ENCODE data around the gene CALM1.

CALM1 gene

GRCh38 chr14:90442388-90442787 lies 45.6 kb downstream of the CALM1 start:
- no peaks in the 10 kb centered on the region for H3K9me2 ChIP-seq (ENCODE audit: low read depth, low read length)

GRCh38 chr14:90443161-90444076 lies 46.6 kb downstream of the CALM1 start:
- H4K20me1 ChIP-seq (ENCODE audit: insufficient read depth, low read length): no peaks in the 10 kb centered on the region
- no peaks in the 10 kb centered on the region for H3K79me2 ChIP-seq (ENCODE audit: insufficient read depth, low read length)
- no peak overlapping the region for H2AFZ ChIP-seq (ENCODE audit: low read length)
- H3K27ac ChIP-seq (ENCODE audit: low read depth, low read length, poor library complexity, severe bottlenecking): no peak overlapping the region
- H3K4me1 ChIP-seq (ENCODE audit: insufficient read depth, low read length, severe bottlenecking): no peaks in the 10 kb centered on the region
- no peaks in the 10 kb centered on the region for H3F3A ChIP-seq (ENCODE audit: insufficient read depth, low read length)
- H3K36me3 ChIP-seq (ENCODE audit: insufficient read depth, low read length): no peaks in the 10 kb centered on the region; the same call in 1 of the 2 replicates
- no peak overlapping the region for H3K9ac ChIP-seq (ENCODE audit: low read length)
- TF ChIP-seq EZH2 (IDR thresholded peaks at IDR 0.05; ENCODE audit: borderline replicate concordance, low read length) (no peak), CTCF (IDR thresholded peaks at IDR 0.05; ENCODE audit: low read length) (no peak)
- H3K9me3 ChIP-seq (ENCODE audit: low read length): no peaks in the 10 kb centered on the region; the same call in 1 of the 2 replicates
- no peaks in the 10 kb centered on the region for H3K27me3 ChIP-seq (ENCODE audit: insufficient read depth, low read length)
- no peak overlapping the region for H3K4me3 ChIP-seq (ENCODE audit: low read depth, low read length, poor library complexity, severe bottlenecking)
- no peaks in the 10 kb centered on the region for H3K9me2 ChIP-seq (ENCODE audit: low read depth, low read length)
- H3K4me2 ChIP-seq (ENCODE audit: low read length): no peak overlapping the region

More at GRCh38 chr14:90442388-90442787, 45.6 kb downstream of the CALM1 start:
- H3K9me3 ChIP-seq (ENCODE audit: low read length): no peaks in the 10 kb centered on the region; the same call in 1 of the 2 replicates
- no peak overlapping the region for H3K9ac ChIP-seq (ENCODE audit: low read length)
- TF ChIP-seq EZH2 (IDR thresholded peaks at IDR 0.05; ENCODE audit: borderline replicate concordance, low read length) (no peak), CTCF (IDR thresholded peaks at IDR 0.05; ENCODE audit: low read length) (no peak)
- no peaks in the 10 kb centered on the region for H3K4me1 ChIP-seq (ENCODE audit: insufficient read depth, low read length, severe bottlenecking)
- no peak overlapping the region for H3K27ac ChIP-seq (ENCODE audit: low read depth, low read length, poor library complexity, severe bottlenecking)
- H3K79me2 ChIP-seq (ENCODE audit: insufficient read depth, low read length): no peaks in the 10 kb centered on the region
- H3K4me2 ChIP-seq (ENCODE audit: low read length): no peak overlapping the region
- no peaks in the 10 kb centered on the region for H4K20me1 ChIP-seq (ENCODE audit: insufficient read depth, low read length)
- no peak overlapping the region for H3K4me3 ChIP-seq (ENCODE audit: low read depth, low read length, poor library complexity, severe bottlenecking)
- no peaks in the 10 kb centered on the region for H3F3A ChIP-seq (ENCODE audit: insufficient read depth, low read length)
- H3K36me3 ChIP-seq (ENCODE audit: insufficient read depth, low read length): no peaks in the 10 kb centered on the region
- no peak overlapping the region for H2AFZ ChIP-seq (ENCODE audit: low read length)
- H3K27me3 ChIP-seq (ENCODE audit: insufficient read depth, low read length): no peaks in the 10 kb centered on the region

- Histone ChIP-seq H3K9me2 (ENCODE audit: low read depth, low read length) (no peaks in the 10 kb centered on the region), H4K20me1 (ENCODE audit: insufficient read depth, low read length) (no peaks in the 10 kb centered on the region), H3F3A (ENCODE audit: insufficient read depth, low read length) (no peaks in the 10 kb centered on the region), H3K27ac (ENCODE audit: low read depth, low read length, poor library complexity, severe bottlenecking) (no peak overlapping the region), H3K4me3 (ENCODE audit: low read depth, low read length, poor library complexity, severe bottlenecking) (no peak overlapping the region), H3K4me1 (ENCODE audit: insufficient read depth, low read length, severe bottlenecking) (no peaks in the 10 kb centered on the region), H3K79me2 (ENCODE audit: insufficient read depth, low read length) (no peaks in the 10 kb centered on the region), H2AFZ (ENCODE audit: low read length) (no peak overlapping the region), H3K27me3 (ENCODE audit: insufficient read depth, low read length) (no peaks in the 10 kb centered on the region), H3K36me3 (ENCODE audit: insufficient read depth, low read length) (no peaks in the 10 kb centered on the region; the same call in 1 of the 2 replicates), H3K9ac (ENCODE audit: low read length) (no peak overlapping the region), H3K4me2 (ENCODE audit: low read length) (no peak overlapping the region), H3K9me3 (ENCODE audit: low read length) (no peaks in the 10 kb centered on the region; the same call in 1 of the 2 replicates)
- no peak for TF ChIP-seq EZH2 (IDR thresholded peaks at IDR 0.05; ENCODE audit: borderline replicate concordance, low read length)
- TF ChIP-seq CTCF (IDR thresholded peaks at IDR 0.05; ENCODE audit: low read length): no peak
Observed at GRCh38 chr14:90444077-90444696, 47.4 kb downstream of the CALM1 start.
